Transverse colon (tissue), 4 donors: ENCODE data around the gene PCSK1N. TPM values are rescaled to one million over a fixed set of nuclear protein-coding genes. Genes with fewer than 3 reads are reported as not detected.
"Not testable (repeated sequence)": the region's sequence is repeated elsewhere in the genome, so short reads cannot be mapped to it uniquely, and the experiment has no call there.

Experiments
- DNase-seq: peaks from one replicate; pipeline ENCODE4 v3.0.0-alpha.2; 2019
- H3K27ac ChIP-seq, 4 donors: fragments of 200-600 bp; sonication (generic); 2 replicates each; pipeline ENCODE4 v1.5.1; 2016 to 2018; ENCODE audit warnings: inconsistent platforms in 4 of 4
- H3K27me3 ChIP-seq: fragments of 200-600 bp; sonication (generic); 2 replicates; pipeline ENCODE4 v1.5.1; 2017; ENCODE audit warnings: inconsistent platforms
- H3K36me3 ChIP-seq, 4 donors: fragments of 200-600 bp; sonication (generic); 2 replicates each; pipeline ENCODE4 v1.5.1; 2017 to 2019; ENCODE audit warnings: inconsistent platforms in 4 of 4
- H3K4me1 ChIP-seq, 4 donors: fragments of 200-600 bp; sonication (generic); 2 replicates each; pipeline ENCODE4 v1.5.1; 2017 to 2020; ENCODE audit warnings: inconsistent platforms in 4 of 4
- H3K4me3 ChIP-seq, 4 donors: fragments of 200-600 bp; sonication (generic); 1 replicate in 1 of 4; 2 replicates in 3 of 4; pipeline versions ENCODE4 v1.5.1 to v1.6.1; 2017 to 2019; ENCODE audit warnings: inconsistent platforms in 4 of 4
- H3K9me3 ChIP-seq, 2 donors: fragments of 200-600 bp; sonication (generic); 2 replicates each; pipeline ENCODE4 v1.5.1; 2017 to 2019; ENCODE audit warnings: inconsistent platforms in 2 of 2
- CTCF ChIP-seq, 5 experiments: fragments of 200-600 bp in 3 of 5; fragments of 450-650 bp in 2 of 5; sonication (generic) in 3 of 5; IDR thresholded peaks; 1 replicate in 2 of 5; 2 replicates in 3 of 5; pipeline ENCODE4 v1.5.1; 2016 to 2017; ENCODE audit warnings: antibody characterized with exemption in 5 of 5, inconsistent platforms in 3 of 5, mild to moderate bottlenecking in 2 of 5, moderate library complexity in 1 of 5
- EP300 ChIP-seq: sonication (generic); formaldehyde crosslinking; IDR thresholded peaks from one replicate; pipeline ENCODE4 v1.6.1; 2017; ENCODE audit warnings: antibody characterized with exemption, low read depth
- POLR2A ChIP-seq: fragments of 450-650 bp; IDR thresholded peaks from one replicate; pipeline ENCODE4 v1.6.1; 2016; ENCODE audit warnings: antibody characterized with exemption, mild to moderate bottlenecking, moderate library complexity
- POLR2AphosphoS5 ChIP-seq, 3 donors: sonication (generic); formaldehyde crosslinking; IDR thresholded peaks; one replicate each; pipeline ENCODE4 v1.6.1; 2016; ENCODE audit warnings: antibody characterized with exemption in 3 of 3
- WGBS, 2 donors: methylation state at CpG; one replicate each; pipeline ENCODE4 v1.1.5; 2018; ENCODE audit warnings: low coverage in 1 of 2; 5-methylcytosine and 5-hydroxymethylcytosine counted together
- in situ Hi-C, 4 donors: fragments of 200-750 bp; cut with MboI; loops; one replicate each; pipeline versions ENCODE4 v1.15.0 to v1.15.1; 2017; ENCODE audit warnings: low sequenced_read_pairs in 3 of 4, low pct_ligation_motif_present in 1 of 4, low pct_unique_long_range_greater_than_20kb in 1 of 4
- intact Hi-C: fragments of 100-400 bp; cut with DNase I; formaldehyde crosslinking; loops from one replicate; pipeline ENCODE4 v1.15.1; 2023; ENCODE audit warnings: low total_unique reads
- total RNA-seq, 4 donors: library from RNA; depleted of rRNA; stranded (reverse); fragments of >200 nt; gene quantifications; one replicate each; pipeline ENCODE4 v1.1.0, GENCODE V29; 2016

PCSK1N gene, protein sequence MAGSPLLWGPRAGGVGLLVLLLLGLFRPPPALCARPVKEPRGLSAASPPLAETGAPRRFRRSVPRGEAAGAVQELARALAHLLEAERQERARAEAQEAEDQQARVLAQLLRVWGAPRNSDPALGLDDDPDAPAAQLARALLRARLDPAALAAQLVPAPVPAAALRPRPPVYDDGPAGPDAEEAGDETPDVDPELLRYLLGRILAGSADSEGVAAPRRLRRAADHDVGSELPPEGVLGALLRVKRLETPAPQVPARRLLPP
- 100 to 1,000 TPM in 1 of 4 donors, 10 to 100 TPM in 3; 14.0 to 144 (median 20.4) TPM for total RNA-seq

GRCh38 chrX:48835524-48836329 is at the start of gene PCSK1N:
Gene PCSK1N, minus strand, starts transcription at chrX:48835610. Its CDS starts 78 bp downstream, at chrX:48835532.
- in situ Hi-C loops = no loop called here
- no peak for DNase-seq
- WGBS, 2 donors = 72% methylated on average over 11 of the region's 35 CpGs; no CpG with 5 or more reads in 1 of the 2 donors
- Histone ChIP-seq H3K9me3 (no peaks in the 10 kb centered on the region), H3K4me1 (peaks cover 0 to 11% (median 3%) of the 10 kb centered on the region in 4 donors), H3K27me3 (peaks cover 50% of the 10 kb centered on the region), H3K27ac (no peak within 1 kb of the TSS), H3K4me3 (peak within 1 kb of the TSS in 2 of 4 donors; percentile 16 to 36), H3K36me3 (no peaks in the 10 kb centered on the region)
- intact Hi-C loops = no loop called here
- TF ChIP-seq CTCF (IDR thresholded peaks at IDR 0.05) (no peak), POLR2A (no peak), EP300 (no peak), POLR2AphosphoS5 (IDR thresholded peaks at IDR 0.05) (no peak)

GRCh38 chrX:48883729-48884128 is 48.3 kb upstream of the PCSK1N start:
- DNase-seq = no peak
- TF ChIP-seq EP300 (no peak), POLR2AphosphoS5 (IDR thresholded peaks at IDR 0.05) (no peak), POLR2A (no peak), CTCF (IDR thresholded peaks at IDR 0.05) (no peak)
- in situ Hi-C loops = no loop called here

DNA sequence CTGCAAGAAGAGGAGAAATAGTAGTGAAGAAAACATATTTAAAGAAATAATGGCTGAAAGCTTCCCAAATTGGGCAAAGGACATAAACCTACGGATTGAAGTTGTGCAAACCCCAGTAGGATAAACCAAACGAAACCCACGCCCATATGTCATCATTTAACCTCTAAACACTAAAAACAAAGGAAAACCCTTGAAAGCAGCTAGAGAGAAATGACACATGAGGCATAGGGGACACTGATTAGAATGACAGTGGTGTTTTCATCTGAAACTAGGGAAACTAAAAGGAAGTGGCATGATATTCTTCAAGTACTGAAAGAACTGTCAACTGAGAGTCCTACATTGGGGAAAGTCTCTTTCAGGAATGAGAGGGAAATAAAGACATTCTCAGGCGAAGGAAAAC is 41.5 kb upstream of the PCSK1N start:
- intact Hi-C loops, H3K27me3 ChIP-seq, H3K27ac ChIP-seq, H3K4me1 ChIP-seq, in situ Hi-C loops, DNase-seq, H3K9me3 ChIP-seq, H3K36me3 ChIP-seq, H3K4me3 ChIP-seq: not testable (repeated sequence)
- 41% methylated on average over 4 of the region's 4 CpGs; no CpG with 5 or more reads in 1 of the 2 donors for WGBS, 2 donors

More at GRCh38 chrX:48883729-48884128, 48.3 kb upstream of the PCSK1N start:
- H3K27me3 ChIP-seq = no peaks in the 10 kb centered on the region
- no peak overlapping the region for H3K4me3 ChIP-seq
- no peak overlapping the region for H3K27ac ChIP-seq
- intact Hi-C loops = no loop called here
- no peaks in the 10 kb centered on the region for H3K4me1 ChIP-seq
- H3K9me3 ChIP-seq = no peaks in the 10 kb centered on the region
- no peaks in the 10 kb centered on the region for H3K36me3 ChIP-seq
- 77% methylated on average over 10 of the region's 10 CpGs; no CpG with 5 or more reads in 1 of the 2 donors for WGBS, 2 donors

- DNase-seq, H3K9me3 ChIP-seq, in situ Hi-C loops, H3K4me1 ChIP-seq, intact Hi-C loops, H3K27ac ChIP-seq, H3K27me3 ChIP-seq, H3K4me3 ChIP-seq, H3K36me3 ChIP-seq: not testable (repeated sequence)
- WGBS, 2 donors = 66% methylated on average over 2 of the region's 2 CpGs; no CpG with 5 or more reads in 1 of the 2 donors
Measured at GRCh38 chrX:48872017-48872416, 36.6 kb upstream of the PCSK1N start.

GRCh38 chrX:48864210-48864609 is 28.8 kb upstream of the PCSK1N start:
- in situ Hi-C loops (no loop called here), intact Hi-C loops (no loop called here)
- Histone ChIP-seq H3K4me1 (no peaks in the 10 kb centered on the region), H3K27me3 (no peaks in the 10 kb centered on the region), H3K9me3 (no peaks in the 10 kb centered on the region), H3K27ac (no peak overlapping the region), H3K4me3 (no peak overlapping the region), H3K36me3 (no peaks in the 10 kb centered on the region)
- DNase-seq = no peak
- 13 to 34% methylated on average over 3 to 4 of the region's 4 CpGs for WGBS, 2 donors
- no peak for TF ChIP-seq POLR2AphosphoS5 (IDR thresholded peaks at IDR 0.05)
